K562 (cell line): ENCODE results near the gene CTCF. TPM values are rescaled to one million over a fixed set of nuclear protein-coding genes. Genes with fewer than 3 reads are reported as not detected.
A peak's percentile ranks its signal among the peaks of the same experiment; 100 is the strongest.

Experiments
- ATF7 ChIP-seq: fragments of 450-650 bp; IDR thresholded peaks from 2 replicates; pipeline ENCODE4 v1.7.1; 2014; ENCODE audit warnings: mild to moderate bottlenecking, moderate library complexity
- FIP1L1 ChIP-seq: fragments of 200-400 bp; formaldehyde crosslinking; IDR thresholded peaks from 2 replicates; pipeline ENCODE4 v1.6.1; 2018; ENCODE audit warnings: mild to moderate bottlenecking, low read depth, low read length; ENCODE audit not compliant: poor library complexity, severe bottlenecking
- FOXJ2 ChIP-seq: fragments of 200-800 bp; sonication (Bioruptor generic); IDR thresholded peaks from 2 replicates; pipeline ENCODE4 v1.6.1; 2016; ENCODE audit warnings: missing genetic modification characterization, missing compliant biosample characterization
- HDAC6 ChIP-seq: IDR thresholded peaks from 2 replicates; pipeline ENCODE4 v1.6.1; 2012; ENCODE audit warnings: low read depth, mild to moderate bottlenecking, control low read depth, inconsistent platforms, low read length, moderate library complexity
- JUN ChIP-seq, 2 experiments: sonication (generic) in 1 of 2; formaldehyde crosslinking in 1 of 2; IDR thresholded peaks; 2 replicates each; pipeline versions ENCODE4 v1.6.1 to v1.8.0; 2012 to 2022; ENCODE audit warnings: borderline replicate concordance in 2 of 2, mild to moderate bottlenecking in 2 of 2, improper control_type of control experiment in 1 of 2, low read depth in 1 of 2, low read length in 1 of 2, missing genetic modification reagents in 1 of 2
- KLF1 ChIP-seq: fragments of 450-650 bp; IDR thresholded peaks from 2 replicates; pipeline ENCODE4 v1.6.1; 2016; ENCODE audit warnings: missing genetic modification characterization, missing compliant biosample characterization
- MAFG ChIP-seq: fragments of 450-650 bp; conservative IDR thresholded peaks from 2 replicates; pipeline ENCODE4 v1.6.1; 2016; ENCODE audit warnings: missing genetic modification characterization, missing compliant biosample characterization
- MXI1 ChIP-seq: IDR thresholded peaks from 2 replicates; pipeline ENCODE4 v1.6.1; 2011; ENCODE audit warnings: low read depth, mild to moderate bottlenecking, improper control_type of control experiment, low read length
- NCOA4 ChIP-seq: fragments of 450-650 bp; IDR thresholded peaks from 2 replicates; pipeline ENCODE4 v1.6.1; 2018; ENCODE audit warnings: mild to moderate bottlenecking; ENCODE audit not compliant: partially characterized antibody
- NFATC3 ChIP-seq: fragments of 450-650 bp; IDR thresholded peaks from 2 replicates; pipeline ENCODE4 v1.6.1; 2017; ENCODE audit warnings: mild to moderate bottlenecking
- RBBP5 ChIP-seq: fragments of 200-600 bp; sonication (generic); IDR thresholded peaks from 2 replicates; pipeline ENCODE4 v1.6.1; 2012; ENCODE audit warnings: borderline replicate concordance, mild to moderate bottlenecking, low read length, control low read depth, inconsistent platforms; ENCODE audit not compliant: insufficient read depth, poor library complexity, severe bottlenecking
- SMARCA5 ChIP-seq: fragments of 450-650 bp; IDR thresholded peaks from 2 replicates; pipeline ENCODE4 v1.6.1; 2016
- TAF7 ChIP-seq: fragments of 450-650 bp; IDR thresholded peaks from 2 replicates; pipeline ENCODE4 v1.6.1; 2016; ENCODE audit warnings: missing genetic modification characterization, missing compliant biosample characterization
- THRAP3 ChIP-seq: fragments of 450-650 bp; IDR thresholded peaks from 2 replicates; pipeline ENCODE4 v1.6.1; 2016; ENCODE audit warnings: mild to moderate bottlenecking, inconsistent platforms, borderline replicate concordance
- ZBTB8A ChIP-seq: fragments of 450-650 bp; IDR thresholded peaks from 2 replicates; pipeline ENCODE4 v1.6.1; 2018; ENCODE audit warnings: mild to moderate bottlenecking, moderate library complexity; ENCODE audit not compliant: partially characterized antibody
- ZC3H8 ChIP-seq: fragments of 450-650 bp; IDR thresholded peaks from 2 replicates; pipeline ENCODE4 v1.6.1; 2017
- ZNF146 ChIP-seq: IDR thresholded peaks from one replicate; pipeline ENCODE4 v1.6.1; 2018; ENCODE audit warnings: missing compliant biosample characterization; ENCODE audit not compliant: unreplicated experiment
- ZNF212 ChIP-seq: fragments of 450-650 bp; formaldehyde crosslinking; IDR thresholded peaks from 2 replicates; pipeline ENCODE4 v1.4.0; 2020; ENCODE audit warnings: mild to moderate bottlenecking
- ZNF232 ChIP-seq: sonication (generic); formaldehyde crosslinking; IDR thresholded peaks from 2 replicates; pipeline ENCODE4 v1.8.0; 2022; ENCODE audit warnings: mild to moderate bottlenecking, missing genetic modification reagents
- ZNF239 ChIP-seq: fragments of 250-450 bp; sonication (Bioruptor Pico); IDR thresholded peaks from 2 replicates; pipeline ENCODE4 v1.4.0; 2020; ENCODE audit warnings: mild to moderate bottlenecking
- ZNF57 ChIP-seq: fragments of 450-650 bp; formaldehyde crosslinking; IDR thresholded peaks from 2 replicates; pipeline ENCODE4 v1.4.0; 2020; ENCODE audit warnings: mild to moderate bottlenecking, moderate library complexity
- ZNF785 ChIP-seq: fragments of 250-450 bp; sonication (Bioruptor Pico); IDR thresholded peaks from 2 replicates; pipeline ENCODE4 v1.4.0; 2020; ENCODE audit warnings: mild to moderate bottlenecking
- polyA plus RNA-seq, 8 experiments: library from polyadenylated mRNA; depleted of rRNA in 4 of 8; stranded (reverse) in 5 of 8; unstranded in 3 of 8; fragments of >200 nt; fragmentation: Nextera tagmentation in 2 of 8; fragmentation: Illumina TruSeq in 1 of 8; extraction: Ambion mirVana in 2 of 8; extraction: Trizol in 1 of 8; gene quantifications; 2 replicates each; pipeline versions ENCODE4 v1.2.1 to v1.2.3, GENCODE V29; 2011 to 2014; ENCODE audit warnings: inconsistent platforms in 1 of 8, missing spikeins in 1 of 8
- total RNA-seq, 7 experiments: library from RNA; depleted of rRNA in 6 of 7; stranded (reverse); fragments of >200 nt in 6 of 7; fragmentation: Illumina TruSeq in 2 of 7; extraction: Trizol in 2 of 7; gene quantifications; 2 replicates each; pipeline versions ENCODE4 v1.2.1 to v1.2.3, GENCODE V29; 2011 to 2021; ENCODE audit warnings: low replicate concordance in 1 of 7
- TF ChIP-seq, protein P1 (sequence below): sonication (generic); formaldehyde crosslinking; IDR thresholded peaks from 2 replicates; pipeline ENCODE4 v1.8.0; 2022; ENCODE audit warnings: mild to moderate bottlenecking, missing genetic modification reagents
- TF ChIP-seq, protein P2 (sequence below): fragments of 450-650 bp; formaldehyde crosslinking; IDR thresholded peaks from 2 replicates; pipeline ENCODE4 v1.4.0; 2022; ENCODE audit warnings: missing genetic modification characterization
- TF ChIP-seq, protein P3 (sequence below): sonication (generic); formaldehyde crosslinking; IDR thresholded peaks from 2 replicates; pipeline ENCODE4 v1.8.0; 2023; ENCODE audit warnings: mild to moderate bottlenecking, missing genetic modification reagents

Gene CTCF
- total and polyA plus RNA-seq, 9 of the 15 experiments (the other 6 are each of a cell fraction or from before 2014, with no cell fraction given) = 7.8 to 49.2 (median 33.9) TPM

DNA sequence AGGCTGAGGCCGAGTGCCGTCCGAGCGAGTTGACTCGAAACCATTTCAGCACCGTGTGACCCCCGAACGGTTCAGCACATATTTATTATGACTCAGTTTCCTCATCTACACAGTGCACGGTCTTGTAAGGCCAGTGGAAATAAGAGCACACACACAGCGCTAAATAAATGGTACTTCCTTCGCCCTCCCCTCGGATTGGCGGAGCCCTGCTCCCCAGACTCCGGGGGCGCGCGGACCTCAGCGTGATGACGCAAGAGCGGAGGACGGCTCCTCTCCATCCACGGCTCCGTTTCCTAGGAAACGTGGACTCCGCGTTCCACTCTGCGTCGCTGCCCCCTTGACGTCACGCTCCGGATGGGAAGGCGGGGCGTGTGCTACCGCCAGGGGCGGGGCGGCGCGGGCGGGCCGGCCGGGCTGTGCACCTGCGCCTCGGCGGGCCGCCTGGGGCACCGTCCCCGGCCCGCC is 98.3 kb downstream of the CTCF start, which contains the start of gene PARD6A (continued):
- TF ChIP-seq MAFG (tag) = no peak
- TF ChIP-seq, protein P1, sequence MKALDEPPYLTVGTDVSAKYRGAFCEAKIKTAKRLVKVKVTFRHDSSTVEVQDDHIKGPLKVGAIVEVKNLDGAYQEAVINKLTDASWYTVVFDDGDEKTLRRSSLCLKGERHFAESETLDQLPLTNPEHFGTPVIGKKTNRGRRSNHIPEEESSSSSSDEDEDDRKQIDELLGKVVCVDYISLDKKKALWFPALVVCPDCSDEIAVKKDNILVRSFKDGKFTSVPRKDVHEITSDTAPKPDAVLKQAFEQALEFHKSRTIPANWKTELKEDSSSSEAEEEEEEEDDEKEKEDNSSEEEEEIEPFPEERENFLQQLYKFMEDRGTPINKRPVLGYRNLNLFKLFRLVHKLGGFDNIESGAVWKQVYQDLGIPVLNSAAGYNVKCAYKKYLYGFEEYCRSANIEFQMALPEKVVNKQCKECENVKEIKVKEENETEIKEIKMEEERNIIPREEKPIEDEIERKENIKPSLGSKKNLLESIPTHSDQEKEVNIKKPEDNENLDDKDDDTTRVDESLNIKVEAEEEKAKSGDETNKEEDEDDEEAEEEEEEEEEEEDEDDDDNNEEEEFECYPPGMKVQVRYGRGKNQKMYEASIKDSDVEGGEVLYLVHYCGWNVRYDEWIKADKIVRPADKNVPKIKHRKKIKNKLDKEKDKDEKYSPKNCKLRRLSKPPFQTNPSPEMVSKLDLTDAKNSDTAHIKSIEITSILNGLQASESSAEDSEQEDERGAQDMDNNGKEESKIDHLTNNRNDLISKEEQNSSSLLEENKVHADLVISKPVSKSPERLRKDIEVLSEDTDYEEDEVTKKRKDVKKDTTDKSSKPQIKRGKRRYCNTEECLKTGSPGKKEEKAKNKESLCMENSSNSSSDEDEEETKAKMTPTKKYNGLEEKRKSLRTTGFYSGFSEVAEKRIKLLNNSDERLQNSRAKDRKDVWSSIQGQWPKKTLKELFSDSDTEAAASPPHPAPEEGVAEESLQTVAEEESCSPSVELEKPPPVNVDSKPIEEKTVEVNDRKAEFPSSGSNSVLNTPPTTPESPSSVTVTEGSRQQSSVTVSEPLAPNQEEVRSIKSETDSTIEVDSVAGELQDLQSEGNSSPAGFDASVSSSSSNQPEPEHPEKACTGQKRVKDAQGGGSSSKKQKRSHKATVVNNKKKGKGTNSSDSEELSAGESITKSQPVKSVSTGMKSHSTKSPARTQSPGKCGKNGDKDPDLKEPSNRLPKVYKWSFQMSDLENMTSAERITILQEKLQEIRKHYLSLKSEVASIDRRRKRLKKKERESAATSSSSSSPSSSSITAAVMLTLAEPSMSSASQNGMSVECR = peak; percentile 58; the same call in 1 of the 2 replicates
- no peak for TF ChIP-seq HDAC6
- peak; percentile 96 for TF ChIP-seq ATF7
- no peak for TF ChIP-seq ZNF57 (CRISPR knock-in tag)
- TF ChIP-seq KLF1 = no peak
- no peak for TF ChIP-seq FIP1L1
- TF ChIP-seq NFATC3 = no peak
- no peak for TF ChIP-seq SMARCA5
- TF ChIP-seq NCOA4 = no peak
- no peak for TF ChIP-seq ZNF232 (CRISPR knock-in tag)
- TF ChIP-seq ZNF239 (CRISPR knock-in tag) = no peak
- no peak for TF ChIP-seq ZNF785
- no peak for TF ChIP-seq ZNF212 (CRISPR knock-in tag)
- no peak for TF ChIP-seq FOXJ2 (tag)
- TF ChIP-seq ZBTB8A = no peak
- TF ChIP-seq TAF7 (tag) = no peak
- peak; percentile 72 for TF ChIP-seq JUN (IDR thresholded peaks at IDR 0.05; ENCODE audit: borderline replicate concordance, low read depth, low read length)
- no peak for TF ChIP-seq JUN (CRISPR knock-in tag; IDR thresholded peaks at IDR 0.05; ENCODE audit: borderline replicate concordance)
- no peak for TF ChIP-seq ZNF146
- TF ChIP-seq, protein P2, sequence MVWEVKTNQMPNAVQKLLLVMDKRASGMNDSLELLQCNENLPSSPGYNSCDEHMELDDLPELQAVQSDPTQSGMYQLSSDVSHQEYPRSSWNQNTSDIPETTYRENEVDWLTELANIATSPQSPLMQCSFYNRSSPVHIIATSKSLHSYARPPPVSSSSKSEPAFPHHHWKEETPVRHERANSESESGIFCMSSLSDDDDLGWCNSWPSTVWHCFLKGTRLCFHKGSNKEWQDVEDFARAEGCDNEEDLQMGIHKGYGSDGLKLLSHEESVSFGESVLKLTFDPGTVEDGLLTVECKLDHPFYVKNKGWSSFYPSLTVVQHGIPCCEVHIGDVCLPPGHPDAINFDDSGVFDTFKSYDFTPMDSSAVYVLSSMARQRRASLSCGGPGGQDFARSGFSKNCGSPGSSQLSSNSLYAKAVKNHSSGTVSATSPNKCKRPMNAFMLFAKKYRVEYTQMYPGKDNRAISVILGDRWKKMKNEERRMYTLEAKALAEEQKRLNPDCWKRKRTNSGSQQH (CRISPR knock-in tag) = no peak
- no peak for TF ChIP-seq MXI1
- TF ChIP-seq RBBP5 = peak; percentile 16
- TF ChIP-seq, protein P3, sequence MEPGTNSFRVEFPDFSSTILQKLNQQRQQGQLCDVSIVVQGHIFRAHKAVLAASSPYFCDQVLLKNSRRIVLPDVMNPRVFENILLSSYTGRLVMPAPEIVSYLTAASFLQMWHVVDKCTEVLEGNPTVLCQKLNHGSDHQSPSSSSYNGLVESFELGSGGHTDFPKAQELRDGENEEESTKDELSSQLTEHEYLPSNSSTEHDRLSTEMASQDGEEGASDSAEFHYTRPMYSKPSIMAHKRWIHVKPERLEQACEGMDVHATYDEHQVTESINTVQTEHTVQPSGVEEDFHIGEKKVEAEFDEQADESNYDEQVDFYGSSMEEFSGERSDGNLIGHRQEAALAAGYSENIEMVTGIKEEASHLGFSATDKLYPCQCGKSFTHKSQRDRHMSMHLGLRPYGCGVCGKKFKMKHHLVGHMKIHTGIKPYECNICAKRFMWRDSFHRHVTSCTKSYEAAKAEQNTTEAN (CRISPR knock-in tag) = no peak
- no peak for TF ChIP-seq THRAP3
- no peak for TF ChIP-seq ZC3H8
